Measurements from ENCODE around the gene CHST11. TPM values are rescaled to one million over a fixed set of nuclear protein-coding genes. Genes with fewer than 3 reads are reported as not detected.

The CHST11 gene
- total RNA-seq, 2 experiments from 2014 or later, result 53.4 to 53.6 TPM

DNA sequence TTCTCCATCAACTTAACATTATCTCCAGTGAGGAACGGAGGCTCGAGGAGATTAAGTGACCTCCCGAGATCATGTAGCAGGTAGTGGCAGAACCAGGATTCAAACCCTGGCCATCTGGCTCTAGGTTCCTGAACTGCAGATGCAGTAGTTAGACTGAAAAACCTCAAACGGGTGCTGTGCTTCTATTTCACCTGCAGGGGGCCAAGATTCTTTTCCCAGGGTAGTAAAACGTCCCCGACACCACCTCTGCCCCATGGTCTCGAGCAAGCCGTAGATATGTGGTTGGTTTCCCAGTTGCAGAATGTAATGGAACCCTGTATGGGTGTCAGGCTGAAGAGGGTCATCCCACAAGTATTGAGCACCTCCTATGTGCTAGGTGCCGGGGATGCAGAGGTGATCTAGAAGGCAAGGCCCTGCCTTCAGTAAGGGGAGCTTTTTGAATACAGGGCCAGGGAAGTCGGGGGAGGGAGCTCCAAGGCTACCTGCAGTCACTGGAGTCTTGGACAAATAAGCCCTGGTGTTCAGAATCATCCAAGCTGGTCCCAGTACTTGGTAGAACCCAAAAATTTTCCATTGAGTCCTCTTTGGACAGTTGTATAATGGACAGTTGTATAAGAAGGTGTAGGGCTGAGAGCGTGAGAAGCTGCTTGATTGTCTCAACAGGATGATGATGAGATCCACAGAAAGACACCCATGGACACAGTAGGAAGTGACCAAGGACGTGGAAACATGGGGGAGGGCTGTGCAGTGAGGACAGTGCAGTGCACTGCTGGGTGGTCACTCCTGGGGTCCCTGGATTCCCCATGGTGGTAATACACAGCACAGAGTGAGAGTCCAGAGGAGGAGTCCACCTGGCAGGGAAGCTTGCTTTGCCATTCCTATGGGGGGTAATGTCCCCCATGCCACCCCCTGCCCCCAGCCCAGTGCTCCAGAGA lies 197.2 kb downstream of the CHST11 start:
- DNase-seq (peak in 4 of 14 experiments; percentile 27 to 52 (median 40)), ATAC-seq (ENCODE audit: poor library complexity) (peak; percentile 43)
- ChIA-PET CTCF (interaction anchor here (1.8 kb wide), 1 partner anchor 272 kb away, joined by 8 read pairs; no protein-coding TSS in a partner anchor), POLR2A (no interaction called here)
- Mint-ChIP-seq H3K4me1 (ENCODE audit: low read depth) (peaks cover 50% of the 10 kb centered on the region), H3K27ac (peak overlapping the region; percentile 42), H3K9me3 (no peaks in the 10 kb centered on the region), H3K4me3 (no peak overlapping the region), H3K27me3 (no peaks in the 10 kb centered on the region), H3K36me3 (ENCODE audit: low read depth) (peaks cover 9% of the 10 kb centered on the region)
- peaks cover 7% of the 10 kb centered on the region for H3K4me1 ChIP-seq (ENCODE audit: insufficient read depth, low read length)
- no peaks in the 10 kb centered on the region for H3K27me3 ChIP-seq (ENCODE audit: control insufficient read depth in 1 of 2, insufficient read depth in 2 of 2, low read length in 2 of 2)
- TF ChIP-seq, protein P1, sequence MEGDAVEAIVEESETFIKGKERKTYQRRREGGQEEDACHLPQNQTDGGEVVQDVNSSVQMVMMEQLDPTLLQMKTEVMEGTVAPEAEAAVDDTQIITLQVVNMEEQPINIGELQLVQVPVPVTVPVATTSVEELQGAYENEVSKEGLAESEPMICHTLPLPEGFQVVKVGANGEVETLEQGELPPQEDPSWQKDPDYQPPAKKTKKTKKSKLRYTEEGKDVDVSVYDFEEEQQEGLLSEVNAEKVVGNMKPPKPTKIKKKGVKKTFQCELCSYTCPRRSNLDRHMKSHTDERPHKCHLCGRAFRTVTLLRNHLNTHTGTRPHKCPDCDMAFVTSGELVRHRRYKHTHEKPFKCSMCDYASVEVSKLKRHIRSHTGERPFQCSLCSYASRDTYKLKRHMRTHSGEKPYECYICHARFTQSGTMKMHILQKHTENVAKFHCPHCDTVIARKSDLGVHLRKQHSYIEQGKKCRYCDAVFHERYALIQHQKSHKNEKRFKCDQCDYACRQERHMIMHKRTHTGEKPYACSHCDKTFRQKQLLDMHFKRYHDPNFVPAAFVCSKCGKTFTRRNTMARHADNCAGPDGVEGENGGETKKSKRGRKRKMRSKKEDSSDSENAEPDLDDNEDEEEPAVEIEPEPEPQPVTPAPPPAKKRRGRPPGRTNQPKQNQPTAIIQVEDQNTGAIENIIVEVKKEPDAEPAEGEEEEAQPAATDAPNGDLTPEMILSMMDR (IDR thresholded peaks at IDR 0.05), result peak; percentile 44
- no peak overlapping the region for H3K27ac ChIP-seq (ENCODE audit: low read depth in 1 of 2, low read length in 2 of 2)
- H3K36me3 ChIP-seq (ENCODE audit: insufficient read depth, low read length), result peaks cover 7% of the 10 kb centered on the region
- no peak overlapping the region for H3K4me3 ChIP-seq (ENCODE audit: low read length)
- intact Hi-C loops (cut with DNase I, micrococcal nuclease), result no loop called here
- no peaks in the 10 kb centered on the region for H3K9me3 ChIP-seq (ENCODE audit: control insufficient read depth in 1 of 2, insufficient read depth in 1 of 2, low read length in 2 of 2)

DNA sequence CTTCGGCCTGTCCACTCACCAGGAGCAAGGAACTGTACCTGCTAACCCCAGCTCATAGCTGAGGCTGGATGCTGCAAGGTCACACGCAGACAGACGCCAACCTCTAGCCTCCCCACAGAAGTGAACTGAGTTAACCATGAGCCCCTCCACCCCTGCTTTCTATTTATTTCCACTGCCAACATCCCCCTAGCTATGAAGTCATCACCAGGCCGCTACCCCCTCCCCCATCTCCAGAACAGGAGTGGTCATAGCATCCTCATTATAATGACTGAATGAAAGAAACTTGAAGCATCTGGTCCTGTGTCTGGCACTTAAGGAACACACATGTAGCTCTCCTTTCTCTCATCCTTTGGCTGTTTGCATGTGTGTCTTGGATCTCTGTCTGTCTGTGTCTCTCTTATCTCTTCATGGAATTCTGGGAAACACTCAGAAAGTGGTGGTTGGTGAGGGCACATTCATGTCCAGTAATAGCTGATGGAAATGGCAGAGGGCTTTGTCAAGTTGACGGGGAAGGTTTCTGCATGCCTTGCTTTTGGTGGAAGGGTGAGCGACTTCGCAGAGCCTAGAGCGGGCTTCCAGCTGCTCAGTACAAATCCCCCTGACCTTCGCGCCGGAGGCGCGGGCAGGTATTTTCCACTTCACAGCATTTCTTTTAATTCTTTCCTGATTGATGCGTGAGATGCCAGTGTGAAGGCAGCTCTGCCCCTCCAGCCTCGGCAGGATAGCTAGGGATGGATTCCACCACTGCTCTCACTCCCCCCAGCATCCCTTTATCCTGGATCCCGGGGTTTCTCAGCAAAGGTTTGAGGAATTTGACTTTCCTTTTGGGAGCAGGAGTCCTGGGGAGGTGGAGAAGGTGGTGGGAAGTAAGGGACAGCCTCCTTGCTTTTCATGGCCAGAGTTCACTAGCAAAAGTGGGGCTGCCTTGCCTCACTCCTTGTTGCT lies 198.2 kb downstream of the CHST11 start:
- Histone ChIP-seq H3K36me3 (ENCODE audit: insufficient read depth, low read length) (peaks cover 4% of the 10 kb centered on the region), H3K4me1 (ENCODE audit: insufficient read depth, low read length) (peaks cover 7% of the 10 kb centered on the region), H3K4me3 (ENCODE audit: low read length) (no peak overlapping the region), H3K27me3 (ENCODE audit: control insufficient read depth in 1 of 2, insufficient read depth in 2 of 2, low read length in 2 of 2) (no peaks in the 10 kb centered on the region), H3K9me3 (ENCODE audit: control insufficient read depth in 1 of 2, insufficient read depth in 1 of 2, low read length in 2 of 2) (no peaks in the 10 kb centered on the region), H3K27ac (ENCODE audit: low read depth in 1 of 2, low read length in 2 of 2) (no peak overlapping the region)
- Mint-ChIP-seq H3K36me3 (ENCODE audit: low read depth) (peaks cover 9% of the 10 kb centered on the region), H3K4me3 (no peak overlapping the region), H3K27me3 (no peaks in the 10 kb centered on the region), H3K27ac (no peak overlapping the region), H3K4me1 (ENCODE audit: low read depth) (peaks cover 43% of the 10 kb centered on the region), H3K9me3 (no peaks in the 10 kb centered on the region)
- TF ChIP-seq, protein P1 (IDR thresholded peaks at IDR 0.05), result no peak
- no peak for ATAC-seq (ENCODE audit: poor library complexity)
- intact Hi-C loops (cut with DNase I, micrococcal nuclease), result no loop called here
- ChIA-PET CTCF (interaction anchor here (1.8 kb wide), 1 partner anchor 273 kb away, joined by 8 read pairs; no protein-coding TSS in a partner anchor), POLR2A (no interaction called here)
- DNase-seq, result no peak

DNA sequence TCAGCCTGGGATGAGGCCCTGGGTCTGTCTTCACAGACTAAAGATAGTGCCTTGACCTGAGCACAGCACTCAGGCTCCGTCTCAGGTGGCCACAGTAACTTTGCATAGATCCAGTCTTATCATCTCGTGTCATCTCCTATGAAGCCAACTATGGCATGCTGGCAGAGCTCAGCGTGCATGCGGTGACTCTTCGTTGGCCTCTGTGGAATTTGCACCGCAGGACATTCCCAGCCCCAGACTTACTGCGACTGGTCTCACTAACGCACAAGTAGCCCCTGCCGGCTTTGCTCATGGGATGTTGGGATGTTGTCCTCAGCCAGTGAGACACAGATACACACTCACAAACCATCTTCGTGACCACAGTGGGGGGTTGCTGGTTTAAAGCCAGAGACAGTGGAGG lies 199.6 kb downstream of the CHST11 start:
- Histone ChIP-seq H3K27ac (ENCODE audit: low read depth in 1 of 2, low read length in 2 of 2) (no peak overlapping the region), H3K27me3 (ENCODE audit: control insufficient read depth in 1 of 2, insufficient read depth in 2 of 2, low read length in 2 of 2) (no peaks in the 10 kb centered on the region), H3K9me3 (ENCODE audit: control insufficient read depth in 1 of 2, insufficient read depth in 1 of 2, low read length in 2 of 2) (no peaks in the 10 kb centered on the region), H3K36me3 (ENCODE audit: insufficient read depth, low read length) (peaks cover 4% of the 10 kb centered on the region), H3K4me1 (ENCODE audit: insufficient read depth, low read length) (peaks cover 7% of the 10 kb centered on the region), H3K4me3 (ENCODE audit: low read length) (no peak overlapping the region)
- CTCF ChIA-PET, result interaction anchor here (1.4 kb wide), 1 partner anchor 275 kb away, joined by 3 read pairs; no protein-coding TSS in a partner anchor
- Mint-ChIP-seq H3K36me3 (ENCODE audit: low read depth) (no peaks in the 10 kb centered on the region), H3K27ac (no peak overlapping the region), H3K4me1 (ENCODE audit: low read depth) (peaks cover 47% of the 10 kb centered on the region), H3K4me3 (no peak overlapping the region), H3K27me3 (no peaks in the 10 kb centered on the region), H3K9me3 (no peaks in the 10 kb centered on the region)
- POLR2A ChIA-PET, result interaction anchor here (0.6 kb wide), 1 partner anchor 89 kb away, joined by 3 read pairs; no protein-coding TSS in a partner anchor
- ATAC-seq (ENCODE audit: poor library complexity) (no peak), DNase-seq (no peak)
- intact Hi-C loops (cut with DNase I, micrococcal nuclease), result no loop called here
- TF ChIP-seq, protein P1 (IDR thresholded peaks at IDR 0.05), result no peak

All from CD4-positive, alpha-beta T cell (primary cell).